Jurkat, Clone E6-1 (cell line): ENCODE measurements around the gene NFATC1.

Source experiments
- DNase-seq: peaks from one replicate; pipeline ENCODE4 v3.0.0-alpha.2; 2011; ENCODE audit warnings: low read depth, low spot score
- H3K4me3 ChIP-seq: 2 replicates; pipeline ENCODE4 v1.5.1; 2011; ENCODE audit warnings: mild to moderate bottlenecking, low read length, control low read depth, moderate library complexity

Gene NFATC1

DNA sequence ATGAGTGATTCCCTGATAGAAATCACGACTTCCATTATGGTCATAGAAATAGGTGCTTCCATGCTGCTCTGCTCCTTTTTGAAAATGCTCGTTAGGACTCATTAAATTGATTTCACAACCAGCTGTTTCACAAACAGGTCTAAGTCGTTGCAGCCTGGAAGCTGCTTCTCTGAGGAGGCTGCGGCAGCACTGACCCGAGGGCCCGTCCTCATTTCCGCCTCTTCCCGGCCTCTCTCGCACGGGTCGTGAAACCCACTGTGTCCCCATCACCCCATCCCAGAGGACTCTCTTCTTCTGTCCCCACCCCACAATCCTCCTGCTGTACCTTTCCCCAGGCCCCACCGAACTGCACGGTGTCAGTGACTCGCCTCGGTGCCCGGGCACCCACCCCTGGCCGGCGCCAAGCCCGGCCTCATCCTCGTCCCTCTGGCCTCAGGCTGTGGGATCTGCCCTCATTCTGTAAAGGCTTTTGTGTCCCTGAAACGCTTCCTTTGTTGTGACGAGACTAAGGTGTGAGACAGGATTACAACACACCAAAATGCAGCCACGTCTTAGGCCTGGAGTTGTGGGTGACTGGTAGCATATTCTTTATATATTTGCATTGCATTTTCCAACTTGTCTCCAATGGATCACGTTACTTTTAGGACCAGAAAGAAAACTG, 171.2 kb downstream of the NFATC1 start:
- no peak for DNase-seq
- H3K4me3 ChIP-seq = no peak overlapping the region

DNA sequence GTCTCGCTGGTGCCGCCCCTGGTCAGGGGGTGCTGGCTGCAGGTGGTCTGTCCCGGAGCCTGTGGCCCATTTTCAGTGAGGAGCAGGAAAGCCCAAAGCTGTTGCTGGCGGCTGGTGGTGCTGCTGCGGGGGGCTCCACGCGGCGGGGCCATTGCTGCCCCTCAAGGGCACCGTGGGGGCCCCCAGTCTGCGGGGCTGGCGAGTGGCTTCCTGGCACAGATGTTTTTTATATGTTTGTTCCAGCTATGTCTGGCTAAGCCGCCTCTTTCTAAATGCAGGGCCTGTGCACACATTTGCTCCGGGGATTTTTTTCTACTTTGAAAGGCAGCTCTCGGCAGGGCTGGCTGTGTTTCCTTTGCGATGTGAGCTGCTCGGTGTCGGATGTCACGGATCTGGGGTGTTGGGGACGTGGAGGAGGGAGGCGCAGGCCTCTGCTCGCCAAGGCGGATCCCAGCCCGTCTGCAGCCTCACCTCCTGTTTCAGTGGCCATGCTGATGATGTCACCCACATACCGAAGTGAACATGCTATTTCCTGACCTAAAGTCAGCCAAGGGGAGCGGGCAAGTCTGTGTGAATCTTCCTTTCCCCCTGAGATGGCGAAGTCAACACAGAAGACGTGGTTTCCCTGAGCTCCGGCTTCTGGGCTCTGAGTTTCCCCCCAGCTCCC, 171.9 kb downstream of the NFATC1 start:
- no peak overlapping the region for H3K4me3 ChIP-seq
- DNase-seq = no peak

DNA sequence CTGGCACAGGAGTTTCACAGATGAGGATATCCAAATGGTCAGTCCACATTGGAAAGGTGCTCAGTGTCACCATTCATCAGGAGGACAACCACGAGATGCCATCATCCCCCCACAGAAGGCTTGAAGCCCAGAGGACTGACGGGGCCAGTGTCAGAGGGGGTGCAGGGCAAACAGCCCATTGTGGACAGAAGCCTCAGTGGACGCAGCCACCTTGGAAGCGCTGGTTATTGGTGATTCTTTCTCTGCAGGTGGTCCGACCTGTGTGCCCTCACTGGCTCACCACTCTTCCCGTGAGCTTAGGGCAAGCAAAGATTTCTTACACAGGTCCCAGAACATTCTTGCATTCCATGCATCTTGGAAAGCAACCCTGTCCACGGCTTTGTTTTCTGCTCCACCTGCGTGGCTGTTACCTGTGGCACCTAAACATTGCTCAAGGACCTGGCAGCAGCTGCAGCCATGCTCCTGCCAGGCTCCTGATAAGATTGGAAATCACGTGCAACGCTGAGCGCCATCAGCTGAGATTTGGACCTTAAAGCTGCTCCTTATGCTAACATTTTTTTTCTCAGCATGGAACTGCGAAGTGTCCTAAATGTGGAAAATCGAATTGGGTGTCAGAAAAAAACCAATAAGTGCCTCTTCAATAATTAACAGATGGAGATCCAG, 172.9 kb downstream of the NFATC1 start:
- no peak for DNase-seq
- H3K4me3 ChIP-seq = no peak overlapping the region

DNA sequence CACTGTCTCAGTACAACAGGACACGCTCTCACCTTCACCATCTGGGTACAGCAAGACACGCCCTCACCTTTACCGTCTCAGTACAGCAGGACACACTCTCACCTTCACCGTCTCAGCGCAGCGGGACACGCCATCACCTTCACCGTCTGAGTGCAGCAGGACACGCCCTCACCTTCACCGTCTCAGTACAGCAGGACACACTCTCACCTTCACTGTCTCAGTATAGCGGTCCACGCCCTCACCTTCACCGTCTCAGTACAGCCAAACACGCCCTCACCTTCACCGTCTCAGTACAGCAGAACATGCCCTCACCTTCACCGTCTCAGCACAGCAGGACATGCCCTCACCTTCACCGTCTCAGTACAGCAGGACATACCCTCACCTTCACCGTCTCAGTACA, 174.0 kb downstream of the NFATC1 start:
- no peak overlapping the region for H3K4me3 ChIP-seq
- no peak for DNase-seq

DNA sequence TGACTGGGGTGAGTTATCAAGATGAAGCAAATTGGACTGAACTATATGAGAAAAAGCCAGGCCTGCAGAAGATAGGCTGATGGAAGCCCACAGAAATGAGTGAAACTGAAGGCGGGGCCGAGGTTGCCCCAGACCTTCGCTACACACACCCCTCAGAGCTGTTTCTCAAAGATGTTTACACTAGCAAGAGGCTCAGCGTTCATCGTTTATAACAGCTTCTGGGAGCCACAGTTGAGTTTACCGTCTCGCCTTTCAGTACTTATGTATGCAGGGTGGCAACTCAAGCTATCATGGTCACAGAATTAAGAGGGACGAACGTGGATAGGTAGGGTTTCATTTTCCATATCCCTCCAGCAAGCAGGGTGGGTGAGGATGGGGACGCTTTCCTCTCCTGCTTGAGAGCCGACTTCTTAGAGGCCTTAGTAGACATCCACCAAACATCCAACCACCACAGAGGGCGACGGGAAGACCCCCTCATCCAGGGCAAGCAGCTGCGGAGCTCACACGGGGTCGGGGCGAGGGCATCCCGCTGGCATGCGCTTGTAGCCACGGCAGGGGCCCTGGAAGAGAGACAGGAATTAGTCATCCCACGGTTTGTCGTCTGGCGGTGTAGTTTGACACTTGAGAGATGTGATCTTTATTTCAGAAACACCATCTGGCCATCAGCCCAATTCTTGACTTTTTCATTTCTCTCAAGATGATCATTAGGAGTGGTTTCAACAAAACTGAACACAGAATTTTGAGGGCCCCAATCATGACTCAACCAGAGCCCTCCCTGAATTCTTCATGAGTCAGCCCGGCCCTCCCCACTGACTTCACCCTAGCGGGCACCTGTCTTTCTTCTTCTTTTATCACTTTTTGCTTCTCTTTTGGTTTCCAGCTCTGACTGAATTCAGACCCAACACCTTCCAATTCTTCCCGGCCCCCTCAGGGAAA, 174.8 kb downstream of the NFATC1 start:
- H3K4me3 ChIP-seq = no peak overlapping the region
- DNase-seq = no peak

DNA sequence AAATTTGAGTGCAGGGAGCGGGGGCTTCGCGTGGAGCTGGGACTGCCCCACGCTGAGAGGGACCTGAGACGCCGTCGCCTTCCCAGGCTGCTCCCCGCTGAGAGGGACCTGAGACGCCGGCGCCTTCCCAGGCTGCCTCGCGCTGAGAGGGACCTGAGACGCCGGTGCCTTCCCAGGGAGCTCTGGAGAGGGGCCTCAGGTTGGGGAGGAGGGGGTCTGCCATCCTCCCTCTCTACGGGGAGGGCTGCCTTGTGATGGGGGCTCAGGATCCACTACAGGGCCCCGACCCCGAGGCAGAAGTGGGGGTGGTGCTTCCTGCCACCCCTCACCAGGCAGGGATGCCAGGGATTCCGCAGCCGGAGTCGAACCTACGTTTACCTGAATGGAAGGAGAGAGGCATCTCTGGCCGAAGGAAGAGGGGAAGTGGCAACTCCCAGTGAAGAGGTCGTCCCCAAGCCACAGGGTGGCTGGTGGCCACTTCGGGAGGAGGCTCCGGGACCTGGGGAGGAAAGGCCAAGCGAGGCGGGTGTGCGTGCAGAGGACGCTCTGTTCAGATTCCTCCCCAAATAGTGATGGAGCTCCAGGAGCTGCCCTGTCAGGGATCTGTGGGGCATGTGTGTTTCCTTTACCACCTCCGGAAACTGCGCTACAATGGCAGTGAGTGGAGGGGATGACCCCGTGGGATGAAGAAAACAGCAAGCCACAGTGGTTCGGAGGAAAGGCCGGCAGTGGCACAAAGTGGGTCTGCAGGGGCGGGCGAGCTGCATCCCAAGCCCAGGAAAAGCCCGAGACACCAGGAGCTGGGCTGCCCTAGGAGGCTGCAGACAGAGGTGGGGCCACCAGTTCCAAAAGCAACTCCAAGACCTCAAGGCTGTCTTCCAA, 175.7 kb downstream of the NFATC1 start:
- DNase-seq = no peak
- H3K4me3 ChIP-seq = no peak overlapping the region

DNA sequence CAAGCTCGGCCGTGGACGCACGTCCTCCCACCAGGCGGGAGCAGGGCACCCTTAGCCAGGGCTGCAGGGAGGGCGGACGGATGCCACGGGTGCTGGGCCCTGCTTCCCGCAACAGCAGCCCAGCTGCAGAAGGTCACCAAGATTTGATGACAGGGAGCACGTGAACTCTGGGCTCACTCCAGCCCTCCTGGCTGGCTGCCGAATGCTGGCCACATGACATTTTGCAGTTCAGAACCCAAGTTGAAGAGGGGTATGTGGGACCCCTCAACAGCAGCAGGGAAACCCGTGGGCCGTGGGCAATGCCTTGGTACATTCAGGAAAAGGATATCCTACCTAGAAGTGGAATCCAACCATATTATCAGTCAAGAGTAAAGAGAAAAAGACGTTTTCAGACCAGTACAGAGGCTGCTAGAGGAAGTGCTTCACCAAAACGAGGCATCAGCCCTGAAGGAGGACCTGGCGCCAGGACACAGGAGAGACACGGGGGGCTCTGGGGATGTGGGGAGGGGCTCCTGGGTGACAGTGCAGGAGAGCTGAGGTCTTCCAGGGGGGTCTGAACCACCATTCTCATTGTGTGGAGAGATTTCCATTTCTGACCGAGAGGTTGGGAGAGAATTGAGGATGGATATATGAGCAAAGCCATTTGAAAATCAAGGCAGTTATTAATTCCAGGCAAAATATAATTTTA, 176.5 kb downstream of the NFATC1 start:
- DNase-seq = no peak

DNA sequence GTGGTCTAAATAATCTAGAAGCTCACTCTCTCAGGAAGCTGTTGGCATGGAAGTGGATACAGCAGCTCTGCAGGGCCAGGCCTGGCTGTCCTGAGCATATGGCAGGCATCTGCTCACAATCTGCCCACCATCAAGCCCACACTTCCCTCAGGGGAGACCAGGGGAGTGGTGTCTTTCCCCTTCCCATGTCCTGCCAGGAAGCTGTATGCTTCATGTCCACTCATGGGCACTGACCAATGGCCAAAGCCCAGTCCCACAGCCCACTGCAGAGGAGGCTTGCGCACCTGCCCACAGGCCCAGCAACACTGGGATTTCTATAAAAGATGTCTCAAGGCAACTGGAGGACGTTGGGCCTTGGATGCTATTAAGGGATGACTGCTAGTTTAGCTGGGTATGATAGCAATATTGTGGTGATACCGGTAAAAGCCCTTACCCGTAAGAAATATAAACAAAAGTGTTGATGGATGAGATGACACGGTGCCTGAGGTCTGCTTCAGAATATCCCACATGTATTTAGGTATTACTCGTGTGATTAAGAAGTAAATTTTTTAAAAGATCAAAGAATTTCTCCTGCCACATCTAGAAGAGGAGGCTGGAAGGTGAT, 177.2 kb downstream of the NFATC1 start:
- no peak overlapping the region for H3K4me3 ChIP-seq
- no peak for DNase-seq

More for the DNA sequence above, 176.5 kb downstream of the NFATC1 start:
- no peak overlapping the region for H3K4me3 ChIP-seq

DNA sequence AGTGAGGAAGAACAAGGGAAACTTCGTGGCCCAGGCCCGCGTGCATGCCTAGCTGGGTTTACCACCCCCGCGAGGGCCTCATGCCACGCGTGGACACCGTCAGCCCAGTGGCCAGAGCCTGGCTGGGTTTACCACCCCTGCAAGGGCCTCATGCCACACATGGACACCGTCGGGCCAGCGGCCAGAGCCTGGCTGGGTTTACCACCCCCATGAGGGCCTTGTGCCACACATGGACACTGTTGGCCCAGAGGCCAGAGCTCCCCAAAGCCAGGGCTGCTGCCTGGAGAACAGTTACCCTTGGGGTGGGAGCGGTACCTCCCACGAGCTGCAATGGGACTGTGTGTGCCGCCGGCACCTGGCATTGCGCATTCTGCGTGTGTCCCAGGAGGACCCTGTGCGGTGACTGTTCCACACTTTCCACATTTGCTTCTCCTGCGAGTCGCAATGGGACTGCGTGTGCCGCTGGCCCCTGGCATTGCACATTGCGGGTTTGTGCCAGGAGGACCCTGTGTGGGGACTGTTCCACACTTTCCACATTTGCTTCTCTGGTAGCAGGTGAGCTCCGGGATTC, 178.3 kb downstream of the NFATC1 start:
- H3K4me3 ChIP-seq = no peak overlapping the region
- DNase-seq = no peak

DNA sequence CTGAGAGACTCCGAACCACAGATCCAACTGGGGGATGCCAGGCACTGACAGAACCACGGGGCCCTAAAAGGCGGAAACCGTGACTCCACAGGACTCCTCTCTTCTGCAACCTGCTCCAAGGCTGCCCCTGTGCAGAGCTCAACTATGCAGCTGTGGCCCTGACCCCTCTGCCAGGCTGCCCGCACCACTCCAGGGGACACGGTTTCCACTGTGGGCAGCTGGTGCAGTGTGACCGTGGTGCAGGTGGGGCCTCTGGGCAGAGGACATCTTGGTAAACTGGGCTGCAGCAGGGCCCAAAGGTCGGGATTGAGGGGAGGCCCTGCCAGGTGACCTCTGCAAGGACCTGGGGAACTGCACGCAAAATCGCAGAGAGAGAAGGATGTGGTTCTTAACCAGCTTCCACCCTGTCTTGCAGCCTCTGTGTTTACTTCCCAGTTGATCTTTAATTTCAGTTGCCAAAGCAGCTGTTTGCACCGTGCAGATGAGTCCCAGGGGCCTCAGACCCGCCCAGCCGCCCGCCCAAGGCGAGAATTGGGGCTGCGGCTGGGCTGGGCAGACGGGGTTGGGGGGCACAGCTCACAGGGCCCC, 179.3 kb downstream of the NFATC1 start:
- DNase-seq = peak; percentile 76
- H3K4me3 ChIP-seq = no peak overlapping the region

DNA sequence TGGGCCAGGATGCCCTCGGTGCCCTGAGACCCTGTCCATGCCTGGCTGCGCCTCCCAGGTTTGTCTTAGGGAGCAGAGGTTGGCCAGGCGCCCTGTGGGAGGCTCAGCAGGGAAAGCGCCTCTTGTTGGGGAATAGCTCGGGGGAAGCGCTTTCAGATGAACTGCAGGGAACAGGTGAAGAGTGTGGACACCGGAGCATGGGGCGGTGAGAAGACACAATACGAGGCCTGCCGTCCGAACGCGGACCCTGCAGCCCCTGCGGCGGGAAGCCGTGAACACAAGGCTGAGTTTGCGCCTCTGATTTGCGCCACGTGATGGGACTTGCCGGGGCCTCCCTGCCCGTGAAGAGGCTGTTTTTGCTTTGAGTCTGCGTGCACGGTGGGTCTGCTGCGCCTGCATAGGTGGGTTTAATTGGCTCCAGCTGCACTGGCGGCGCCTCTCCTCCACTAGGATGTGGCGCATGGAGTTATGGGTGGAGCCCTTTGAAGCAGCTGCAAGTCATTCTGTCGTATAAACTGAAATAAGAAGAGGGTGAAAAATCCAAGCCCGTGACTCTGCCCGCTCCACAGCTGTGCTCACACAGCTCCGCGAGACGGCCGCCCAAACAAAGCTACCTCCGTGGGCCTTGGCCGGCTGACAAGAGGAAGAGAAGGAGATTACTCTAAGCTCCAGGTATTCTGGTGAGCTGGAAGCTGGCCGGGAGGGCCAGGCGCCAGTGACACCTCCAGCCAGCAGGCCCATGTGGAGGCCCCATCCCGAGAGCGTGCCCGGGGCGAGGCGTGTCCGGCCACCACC, 180.4 kb downstream of the NFATC1 start:
- H3K4me3 ChIP-seq = no peak overlapping the region
- DNase-seq = no peak

DNA sequence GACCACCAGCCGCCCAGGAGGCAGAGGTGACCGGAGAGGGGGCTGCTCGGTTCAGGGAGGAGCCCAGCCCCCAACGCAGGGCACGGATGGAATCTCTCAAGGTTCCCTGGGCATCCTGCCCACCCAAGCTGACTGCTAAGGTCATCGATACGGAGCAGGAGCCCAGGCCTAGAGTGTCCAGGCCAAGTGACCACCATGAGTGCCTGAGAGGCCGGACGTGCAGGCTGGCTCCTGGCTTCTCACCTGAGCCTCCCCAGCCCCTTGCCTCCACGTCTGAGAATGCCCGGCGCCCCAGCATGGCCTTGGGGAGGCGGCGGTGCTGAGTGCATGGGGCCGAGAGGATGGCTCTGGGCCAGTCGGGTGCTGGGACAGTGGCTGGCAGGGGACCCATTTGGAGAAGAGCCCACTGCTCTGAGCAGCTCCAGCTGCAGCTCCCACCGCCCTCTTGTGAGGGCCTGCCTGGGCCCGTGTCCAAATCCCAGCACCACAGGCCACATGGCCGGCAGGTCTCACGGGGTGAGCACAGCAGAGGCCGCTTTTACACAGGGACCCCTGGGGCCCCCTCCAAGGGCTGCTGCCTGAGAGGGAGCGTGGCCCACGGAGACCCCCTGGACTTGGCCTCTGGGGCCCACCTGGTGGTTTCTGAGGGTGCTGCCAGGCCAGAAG, 181.1 kb downstream of the NFATC1 start:
- DNase-seq = no peak
- H3K4me3 ChIP-seq = no peak overlapping the region

DNA sequence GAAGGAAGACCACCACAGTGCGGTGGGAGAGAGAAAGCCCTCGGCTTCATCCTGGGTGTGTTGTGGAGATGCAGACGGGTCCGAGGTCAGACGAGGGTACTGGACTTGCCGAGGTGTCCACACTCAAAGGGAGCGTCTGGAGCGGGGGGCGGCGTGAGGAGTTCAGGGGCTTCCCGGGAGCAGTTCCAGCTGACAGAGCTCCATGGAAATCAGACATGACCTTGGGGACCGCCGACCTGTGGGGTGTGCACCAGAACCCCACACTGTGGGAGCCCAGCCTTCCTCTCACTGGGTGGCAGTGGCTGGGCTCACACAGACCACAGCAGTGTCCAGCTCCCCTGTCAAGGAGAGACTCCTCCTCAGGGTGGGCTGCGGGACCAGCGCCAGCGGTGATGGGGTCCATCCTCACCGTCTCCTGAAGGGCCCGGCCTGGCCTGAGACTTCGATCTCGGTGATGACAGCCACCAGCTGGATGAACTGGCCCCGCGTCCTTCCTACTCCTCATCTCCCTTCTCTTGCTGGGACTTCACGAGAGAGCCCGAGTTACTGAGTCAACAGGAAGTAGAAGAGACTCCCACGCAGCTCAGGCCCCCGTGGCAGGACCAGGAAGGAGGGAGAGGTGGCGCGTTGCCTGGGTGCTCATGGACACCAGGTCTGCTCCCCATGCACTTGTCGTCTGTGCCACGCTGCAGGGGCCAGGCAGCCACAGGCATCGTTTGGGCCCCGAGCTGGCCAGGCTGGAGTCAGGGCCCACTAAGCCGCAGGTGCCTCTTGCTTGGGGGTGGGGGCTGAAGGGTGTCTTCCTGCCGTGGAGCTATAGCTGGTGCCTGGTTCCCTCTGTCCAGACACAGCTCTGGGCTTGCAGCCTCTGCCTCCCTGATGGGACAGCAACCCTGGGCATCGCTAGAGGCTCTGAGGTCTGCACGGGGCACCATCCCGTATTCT, 182.0 kb downstream of the NFATC1 start:
- no peak for DNase-seq
- no peak overlapping the region for H3K4me3 ChIP-seq

DNA sequence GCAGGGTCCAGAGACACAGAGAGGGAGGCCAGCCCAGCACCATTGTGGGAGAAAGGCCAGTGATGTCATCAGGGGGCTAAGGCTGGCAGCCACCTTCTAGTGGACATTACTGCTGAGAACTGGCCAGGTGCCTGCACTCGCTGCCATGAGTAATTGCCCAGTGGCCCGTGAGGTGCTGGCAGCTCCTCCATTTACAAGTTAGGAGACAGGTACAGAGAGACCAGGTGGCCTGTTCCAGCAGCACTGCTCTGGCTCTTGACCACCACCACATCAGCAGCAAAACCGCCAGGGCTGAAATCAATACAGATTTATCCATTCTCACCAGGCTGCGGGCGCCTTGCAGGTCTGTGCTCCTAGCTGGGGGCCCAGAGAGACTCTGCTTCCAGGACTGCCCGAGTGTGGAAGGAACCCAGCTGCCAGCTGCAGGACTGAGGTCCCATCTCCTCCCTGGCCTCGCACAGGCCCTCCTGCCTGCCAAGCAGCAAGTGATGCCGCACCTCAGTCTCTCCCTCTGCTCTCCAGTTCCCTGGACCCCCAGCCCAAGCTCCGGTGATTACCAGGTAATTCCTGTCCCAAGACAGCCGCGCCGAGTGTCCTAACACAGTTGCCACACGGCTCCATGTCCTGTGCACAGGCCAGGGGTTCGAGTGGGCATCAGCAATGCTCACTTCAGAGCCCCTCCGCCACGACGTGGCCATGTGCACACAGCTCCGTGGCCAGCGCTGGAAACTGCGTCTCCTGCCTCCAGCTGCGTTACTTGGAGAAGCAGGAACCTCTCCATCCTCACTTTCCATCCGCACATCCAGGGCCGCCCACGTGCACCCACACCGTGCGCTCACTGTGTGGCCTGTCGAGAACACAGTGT, 182.9 kb downstream of the NFATC1 start:
- no peak for DNase-seq

More for the DNA sequence above, 182.9 kb downstream of the NFATC1 start:
- no peak overlapping the region for H3K4me3 ChIP-seq
